Hepatic stellate cell (primary cell): ENCODE results near the gene VWA3A.
"Not testable (repeated sequence)": the region's sequence is repeated elsewhere in the genome, so short reads cannot be mapped to it uniquely, and the experiment has no call there.

Experiments used
- DNase-seq: peaks from one replicate; pipeline ENCODE4 v3.0.0; 2011; ENCODE audit warnings: low spot score

Gene VWA3A

GRCh38 chr16:22086440-22086839, 5.9 kb upstream of the VWA3A start:
- no peak for DNase-seq

- DNase-seq = no peak
Measured at GRCh38 chr16:22088642-22089041, 3.7 kb upstream of the VWA3A start.

- DNase-seq = no peak
Measured at GRCh38 chr16:22089910-22090309, 2.4 kb upstream of the VWA3A start.

- no peak for DNase-seq
Measured at GRCh38 chr16:22091721-22092120, 620 bp upstream of the VWA3A start.

- DNase-seq = no peak
Measured at GRCh38 chr16:22093331-22093730, 990 bp downstream of the VWA3A start.

- no peak for DNase-seq
Measured at GRCh38 chr16:22093996-22094395, 1.7 kb downstream of the VWA3A start.

GRCh38 chr16:22098405-22099255, 6.3 kb downstream of the VWA3A start:
- peak; percentile 51 for DNase-seq

- DNase-seq = no peak
Measured at GRCh38 chr16:22099256-22099975, 7.1 kb downstream of the VWA3A start.

- no peak for DNase-seq
Measured at GRCh38 chr16:22103441-22103840, 11.1 kb downstream of the VWA3A start.

- DNase-seq = no peak
Measured at GRCh38 chr16:22109258-22109898, 17.0 kb downstream of the VWA3A start.

GRCh38 chr16:22111629-22112028, 19.3 kb downstream of the VWA3A start:
- not testable (repeated sequence) for DNase-seq

- no peak for DNase-seq
Measured at GRCh38 chr16:22116095-22116700, 23.9 kb downstream of the VWA3A start.

GRCh38 chr16:22117609-22118008, 25.3 kb downstream of the VWA3A start:
- no peak for DNase-seq

GRCh38 chr16:22120440-22120839, 28.1 kb downstream of the VWA3A start:
- DNase-seq = no peak

- DNase-seq = no peak
Measured at GRCh38 chr16:22122239-22122638, 29.9 kb downstream of the VWA3A start.

GRCh38 chr16:22123146-22123545, 30.8 kb downstream of the VWA3A start:
- peak; percentile 17 for DNase-seq

GRCh38 chr16:22123759-22124490, 31.6 kb downstream of the VWA3A start:
- no peak for DNase-seq

GRCh38 chr16:22124583-22125284, 32.4 kb downstream of the VWA3A start:
- no peak for DNase-seq

GRCh38 chr16:22126037-22126558, 33.8 kb downstream of the VWA3A start:
- peak; percentile 38 for DNase-seq

GRCh38 chr16:22128537-22128936, 36.2 kb downstream of the VWA3A start:
- not testable (repeated sequence) for DNase-seq

- DNase-seq = no peak
Measured at GRCh38 chr16:22130528-22130927, 38.2 kb downstream of the VWA3A start.
